Panc1 (cell line): ENCODE measurements around the gene SAXO2.

Experiments
- CTCF ChIP-seq: fragments of 450-650 bp; IDR thresholded peaks from 2 replicates; pipeline ENCODE4 v1.5.1; 2017; ENCODE audit warnings: mild to moderate bottlenecking
- POLR2AphosphoS5 ChIP-seq: IDR thresholded peaks from 2 replicates; pipeline ENCODE4 v1.6.1; 2012; ENCODE audit warnings: mild to moderate bottlenecking, low read depth, low read length, moderate library complexity
- TF ChIP-seq, protein P1 (sequence below), 2 experiments: IDR thresholded peaks; 2 replicates each; pipeline ENCODE4 v1.6.1; 2011 to 2012; ENCODE audit warnings: low read depth in 2 of 2, control low read depth in 1 of 2, low read length in 1 of 2, mild to moderate bottlenecking in 1 of 2, moderate library complexity in 1 of 2; ENCODE audit not compliant: insufficient read depth in 1 of 2

GRCh38 chr15:82228750-82229149, 33.9 kb upstream of the SAXO2 start:
- TF ChIP-seq POLR2AphosphoS5 (no peak), CTCF (no peak)
- TF ChIP-seq, protein P1, sequence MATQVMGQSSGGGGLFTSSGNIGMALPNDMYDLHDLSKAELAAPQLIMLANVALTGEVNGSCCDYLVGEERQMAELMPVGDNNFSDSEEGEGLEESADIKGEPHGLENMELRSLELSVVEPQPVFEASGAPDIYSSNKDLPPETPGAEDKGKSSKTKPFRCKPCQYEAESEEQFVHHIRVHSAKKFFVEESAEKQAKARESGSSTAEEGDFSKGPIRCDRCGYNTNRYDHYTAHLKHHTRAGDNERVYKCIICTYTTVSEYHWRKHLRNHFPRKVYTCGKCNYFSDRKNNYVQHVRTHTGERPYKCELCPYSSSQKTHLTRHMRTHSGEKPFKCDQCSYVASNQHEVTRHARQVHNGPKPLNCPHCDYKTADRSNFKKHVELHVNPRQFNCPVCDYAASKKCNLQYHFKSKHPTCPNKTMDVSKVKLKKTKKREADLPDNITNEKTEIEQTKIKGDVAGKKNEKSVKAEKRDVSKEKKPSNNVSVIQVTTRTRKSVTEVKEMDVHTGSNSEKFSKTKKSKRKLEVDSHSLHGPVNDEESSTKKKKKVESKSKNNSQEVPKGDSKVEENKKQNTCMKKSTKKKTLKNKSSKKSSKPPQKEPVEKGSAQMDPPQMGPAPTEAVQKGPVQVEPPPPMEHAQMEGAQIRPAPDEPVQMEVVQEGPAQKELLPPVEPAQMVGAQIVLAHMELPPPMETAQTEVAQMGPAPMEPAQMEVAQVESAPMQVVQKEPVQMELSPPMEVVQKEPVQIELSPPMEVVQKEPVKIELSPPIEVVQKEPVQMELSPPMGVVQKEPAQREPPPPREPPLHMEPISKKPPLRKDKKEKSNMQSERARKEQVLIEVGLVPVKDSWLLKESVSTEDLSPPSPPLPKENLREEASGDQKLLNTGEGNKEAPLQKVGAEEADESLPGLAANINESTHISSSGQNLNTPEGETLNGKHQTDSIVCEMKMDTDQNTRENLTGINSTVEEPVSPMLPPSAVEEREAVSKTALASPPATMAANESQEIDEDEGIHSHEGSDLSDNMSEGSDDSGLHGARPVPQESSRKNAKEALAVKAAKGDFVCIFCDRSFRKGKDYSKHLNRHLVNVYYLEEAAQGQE (IDR thresholded peaks at IDR 0.05; ENCODE audit: insufficient read depth in 1 of 2, low read depth in 2 of 2, low read length in 1 of 2), result no peak
